ENCODE measurements around the gene PRDX6. TPM values are rescaled to one million over a fixed set of nuclear protein-coding genes. Genes with fewer than 3 reads are reported as not detected.

Gene PRDX6, protein sequence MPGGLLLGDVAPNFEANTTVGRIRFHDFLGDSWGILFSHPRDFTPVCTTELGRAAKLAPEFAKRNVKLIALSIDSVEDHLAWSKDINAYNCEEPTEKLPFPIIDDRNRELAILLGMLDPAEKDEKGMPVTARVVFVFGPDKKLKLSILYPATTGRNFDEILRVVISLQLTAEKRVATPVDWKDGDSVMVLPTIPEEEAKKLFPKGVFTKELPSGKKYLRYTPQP
- total RNA-seq (2013; cell fraction: nucleolus; rRNA removed): 57.5 and 63.1 TPM in 2 replicates
- total RNA-seq (2014; rRNA removed): 98.7 and 102 TPM in 2 replicates
- 105 and 110 TPM in 2 replicates for total RNA-seq (2014; rRNA removed; fragmentation: Illumina TruSeq; extraction: Trizol)
- total RNA-seq (2021): 121 and 122 TPM in 2 replicates
- polyA plus RNA-seq (2011; ENCODE audit: low read depth): 65.0 TPM
- polyA plus RNA-seq (2011; rRNA removed): 145 and 151 TPM in 2 replicates
- polyA plus RNA-seq (2011; cell fraction: cytosol; rRNA removed): 105 and 131 TPM in 2 replicates
- 76.3 and 87.9 TPM in 2 replicates for polyA plus RNA-seq (2011; cell fraction: nucleus; rRNA removed)
- 74.4 and 107 TPM in 2 replicates for polyA plus RNA-seq (2012)
- polyA plus RNA-seq (2014; fragmentation: Illumina TruSeq; extraction: Trizol): 130 and 143 TPM in 2 replicates
- polyA plus RNA-seq (2014; fragmentation: Nextera tagmentation; extraction: Ambion mirVana): 100 to 1,000 TPM; 204 to 230 TPM
- 70.7 and 73.8 TPM in 2 replicates for polyA plus RNA-seq (2014; rRNA removed)
- polyA plus RNA-seq (2016; fragmentation: Nextera tagmentation; extraction: Ambion mirVana): 100 to 1,000 TPM; 147 to 162 TPM
- 147 and 151 TPM in 2 replicates for polyA minus RNA-seq (2011; rRNA and poly(A)+ RNA removed)
- polyA minus RNA-seq (2011; cell fraction: cytosol; rRNA and poly(A)+ RNA removed): 43.0 and 63.6 TPM in 2 replicates
- polyA minus RNA-seq (2011; cell fraction: nucleus; rRNA and poly(A)+ RNA removed): 31.8 and 40.7 TPM in 2 replicates
- Bru-seq, nascent RNA: percentile 96 among the genes with signal in this experiment
- BruChase-seq, experiment 1, labeled RNA remaining after a 6-hour chase: percentile 94 among the genes with signal in this experiment
- percentile 92 among the genes with signal in this experiment for BruChase-seq, experiment 2, labeled RNA remaining after a 2-hour chase
- long read RNA-seq, experiment 1, transcript PRDX6-201 (5 exons, 1,751 nt): major isoform, 109 of 125 reads
- long read RNA-seq, experiment 1, partial matches to known transcripts: 2 of 125 reads
- long read RNA-seq, experiment 1, other reads (novel, unspliced or antisense): 12 of 125 reads
- long read RNA-seq, experiment 2, transcript PRDX6-201 (5 exons, 1,751 nt): major isoform, 897 of 959 reads
- long read RNA-seq, experiment 2, partial matches to known transcripts: 19 of 959 reads
- long read RNA-seq, experiment 2, other reads (novel, unspliced or antisense): 40 of 959 reads

DNA sequence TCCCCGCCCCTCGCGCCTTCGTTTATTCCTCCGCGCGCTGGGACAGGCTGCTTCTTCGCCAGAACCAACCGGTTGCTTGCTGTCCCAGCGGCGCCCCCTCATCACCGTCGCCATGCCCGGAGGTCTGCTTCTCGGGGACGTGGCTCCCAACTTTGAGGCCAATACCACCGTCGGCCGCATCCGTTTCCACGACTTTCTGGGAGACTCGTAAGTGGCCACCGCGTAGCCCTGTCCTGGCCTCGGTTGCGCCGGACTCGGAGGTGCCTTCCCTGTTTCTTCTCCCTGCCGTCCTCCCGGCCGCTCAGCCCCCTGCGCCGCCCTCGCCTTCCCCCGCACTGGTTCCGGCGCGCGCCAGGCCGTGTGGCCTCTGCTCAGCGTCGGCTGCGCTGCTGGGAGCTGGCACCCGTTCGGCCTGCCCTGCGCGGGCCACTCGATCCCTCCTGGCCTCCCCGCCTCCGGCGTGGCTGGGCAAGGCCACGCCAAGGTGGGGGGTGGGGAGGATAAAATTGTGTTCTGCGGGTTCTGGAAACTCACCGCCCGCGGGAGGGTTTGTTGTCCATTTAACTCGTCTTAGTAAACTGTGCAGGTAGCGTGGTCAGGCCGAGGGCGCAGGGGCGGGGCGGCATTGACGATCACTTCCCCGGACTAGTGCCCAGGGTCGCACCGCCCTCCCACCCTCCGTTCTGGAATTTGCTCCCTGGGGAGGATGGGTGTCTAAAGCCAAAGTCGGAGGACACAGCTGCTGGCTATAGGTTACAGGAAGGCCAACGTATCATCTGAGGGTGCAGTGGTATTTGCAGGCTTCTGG lies at the start of gene PRDX6:
Gene PRDX6, plus strand, starts transcription at position 50 of the 808 bp plus-strand sequence. Its CDS starts 63 bp downstream, at position 113.
- RAD21 ChIA-PET (ENCODE audit: unreplicated experiment): interaction anchor here (0.9 to 3.4 kb wide), 9 partner anchors 33 to 733 kb away, joined by 3 to 15 read pairs (median 4); partner anchors contain the start of genes GAS5 and ZBTB37
- POLR2A ChIA-PET: interaction anchor here (0.6 to 2.3 kb wide), 12 partner anchors 23 to 746 kb away, joined by 3 to 9 read pairs (median 4); partner anchors contain the start of genes CENPL, KLHL20 and ZBTB37
- Histone ChIP-seq H3K4me1 (ENCODE audit: control insufficient read depth, insufficient read depth, low read length) (peaks cover 12% of the 10 kb centered on the region), H4K20me1 (ENCODE audit: control insufficient read depth, insufficient read depth) (no peaks in the 10 kb centered on the region), H3K79me2 (ENCODE audit: control insufficient read depth, insufficient read depth, low read length) (peaks cover 41% of the 10 kb centered on the region), H3K4me2 (ENCODE audit: control insufficient read depth, insufficient read depth) (peak within 1 kb of the TSS; percentile 98), H3K9ac (ENCODE audit: control insufficient read depth, insufficient read depth, low read length) (peak within 1 kb of the TSS; percentile 94), H3K27me3 (replicated peaks in 1 of 2; ENCODE audit: control insufficient read depth in 2 of 2, insufficient read depth in 2 of 2, low read length in 1 of 2) (no peaks in the 10 kb centered on the region), H3K9me3 (replicated peaks; ENCODE audit: control insufficient read depth, insufficient read depth, low read length) (no peaks in the 10 kb centered on the region), H3K4me3 (peak within 1 kb of the TSS; percentile 94), H3K36me3 (ENCODE audit: control insufficient read depth in 2 of 2, insufficient read depth in 2 of 2, low read length in 1 of 2) (peaks cover 2 to 12% of the 10 kb centered on the region in 2 experiments; a peak in 3 of 4 replicates), H2AFZ (ENCODE audit: control insufficient read depth, low read depth, low read length) (peak within 1 kb of the TSS; percentile 99), H3K27ac (ENCODE audit: control insufficient read depth, insufficient read depth) (peak within 1 kb of the TSS; percentile 91)
- no TSS peak for BruUV-seq (replicated peaks)
- under 1% methylated on average over 57 of the region's 69 CpGs for WGBS (ENCODE audit: insufficient coverage, insufficient replicate concordance, low lambda C conversion rate, missing lambda C conversion rate)
- FAIRE-seq (no peak), DNase-seq (ENCODE audit: low read depth, low spot score) (no peak), ATAC-seq (peak; percentile 74)
- SMC1A ChIA-PET (ENCODE audit: uncharacterized antibody, unreplicated experiment): interaction anchor here (0.6 to 2.6 kb wide), 5 partner anchors 10 to 1677 kb away, joined by 3 to 8 read pairs (median 3); no protein-coding TSS in a partner anchor
- in situ Hi-C loops (cut with MboI): no loop called here
- intact Hi-C loops (cut with micrococcal nuclease; ENCODE audit: unreplicated experiment): loop anchor here (1.0 to 2.0 kb wide), 2 partner anchors 47 to 347 kb away; partner anchors contain the start of genes CENPL and DARS2
- CTCF ChIA-PET: interaction anchor here (0.7 to 2.5 kb wide), 9 partner anchors 46 to 733 kb away, joined by 3 to 12 read pairs (median 4); partner anchors contain the start of gene ZBTB37
- peak; percentile 72 for TF ChIP-seq POLR2AphosphoS5 (IDR thresholded peaks at IDR 0.05; ENCODE audit: low read length)
- no peak for TF ChIP-seq SP1 (IDR thresholded peaks at IDR 0.05; ENCODE audit: low read depth, low read length)
- TF ChIP-seq KAT2A (conservative IDR thresholded peaks at IDR 0.05; ENCODE audit: control insufficient read depth, low read depth, low read length): no peak
- no peak for TF ChIP-seq FOXM1 (IDR thresholded peaks at IDR 0.05; ENCODE audit: low read depth, low read length)
- peak; percentile 61; the same call in 1 of the 2 replicates for TF ChIP-seq TAF1 (IDR thresholded peaks at IDR 0.05; ENCODE audit: borderline replicate concordance, low read depth, low read length)
- no peak for TF ChIP-seq HCFC1 (IDR thresholded peaks at IDR 0.05; ENCODE audit: low read length)
- no peak for TF ChIP-seq TARDBP (IDR thresholded peaks at IDR 0.05; ENCODE audit: borderline replicate concordance)
- TF ChIP-seq CEBPB (IDR thresholded peaks at IDR 0.05; ENCODE audit: borderline replicate concordance in 1 of 2, low read depth in 2 of 2, low read length in 2 of 2): no peak
- no peak for TF ChIP-seq BRCA1 (IDR thresholded peaks at IDR 0.05; ENCODE audit: low read depth, low read length)
- no peak for TF ChIP-seq ZNF274 (IDR thresholded peaks at IDR 0.05; ENCODE audit: insufficient read depth, insufficient read length)
- TF ChIP-seq RUNX3 (IDR thresholded peaks at IDR 0.05; ENCODE audit: low read length): no peak
- TF ChIP-seq WRNIP1 (IDR thresholded peaks at IDR 0.05; ENCODE audit: borderline replicate concordance, low read depth, low read length): no peak
- TF ChIP-seq, protein P1, sequence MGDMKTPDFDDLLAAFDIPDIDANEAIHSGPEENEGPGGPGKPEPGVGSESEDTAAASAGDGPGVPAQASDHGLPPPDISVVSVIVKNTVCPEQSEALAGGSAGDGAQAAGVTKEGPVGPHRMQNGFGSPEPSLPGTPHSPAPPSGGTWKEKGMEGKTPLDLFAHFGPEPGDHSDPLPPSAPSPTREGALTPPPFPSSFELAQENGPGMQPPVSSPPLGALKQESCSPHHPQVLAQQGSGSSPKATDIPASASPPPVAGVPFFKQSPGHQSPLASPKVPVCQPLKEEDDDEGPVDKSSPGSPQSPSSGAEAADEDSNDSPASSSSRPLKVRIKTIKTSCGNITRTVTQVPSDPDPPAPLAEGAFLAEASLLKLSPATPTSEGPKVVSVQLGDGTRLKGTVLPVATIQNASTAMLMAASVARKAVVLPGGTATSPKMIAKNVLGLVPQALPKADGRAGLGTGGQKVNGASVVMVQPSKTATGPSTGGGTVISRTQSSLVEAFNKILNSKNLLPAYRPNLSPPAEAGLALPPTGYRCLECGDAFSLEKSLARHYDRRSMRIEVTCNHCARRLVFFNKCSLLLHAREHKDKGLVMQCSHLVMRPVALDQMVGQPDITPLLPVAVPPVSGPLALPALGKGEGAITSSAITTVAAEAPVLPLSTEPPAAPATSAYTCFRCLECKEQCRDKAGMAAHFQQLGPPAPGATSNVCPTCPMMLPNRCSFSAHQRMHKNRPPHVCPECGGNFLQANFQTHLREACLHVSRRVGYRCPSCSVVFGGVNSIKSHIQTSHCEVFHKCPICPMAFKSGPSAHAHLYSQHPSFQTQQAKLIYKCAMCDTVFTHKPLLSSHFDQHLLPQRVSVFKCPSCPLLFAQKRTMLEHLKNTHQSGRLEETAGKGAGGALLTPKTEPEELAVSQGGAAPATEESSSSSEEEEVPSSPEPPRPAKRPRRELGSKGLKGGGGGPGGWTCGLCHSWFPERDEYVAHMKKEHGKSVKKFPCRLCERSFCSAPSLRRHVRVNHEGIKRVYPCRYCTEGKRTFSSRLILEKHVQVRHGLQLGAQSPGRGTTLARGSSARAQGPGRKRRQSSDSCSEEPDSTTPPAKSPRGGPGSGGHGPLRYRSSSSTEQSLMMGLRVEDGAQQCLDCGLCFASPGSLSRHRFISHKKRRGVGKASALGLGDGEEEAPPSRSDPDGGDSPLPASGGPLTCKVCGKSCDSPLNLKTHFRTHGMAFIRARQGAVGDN (IDR thresholded peaks at IDR 0.05): 0 out of 2 replicates have a peak, but pooled peaks have one; percentile 8
- TF ChIP-seq PAX8 (IDR thresholded peaks at IDR 0.05): no peak
- TF ChIP-seq MYB (IDR thresholded peaks at IDR 0.05; ENCODE audit: borderline replicate concordance, low read depth, low read length): no peak
